ENCODE data around the gene SDK2.

Gene SDK2

DNA sequence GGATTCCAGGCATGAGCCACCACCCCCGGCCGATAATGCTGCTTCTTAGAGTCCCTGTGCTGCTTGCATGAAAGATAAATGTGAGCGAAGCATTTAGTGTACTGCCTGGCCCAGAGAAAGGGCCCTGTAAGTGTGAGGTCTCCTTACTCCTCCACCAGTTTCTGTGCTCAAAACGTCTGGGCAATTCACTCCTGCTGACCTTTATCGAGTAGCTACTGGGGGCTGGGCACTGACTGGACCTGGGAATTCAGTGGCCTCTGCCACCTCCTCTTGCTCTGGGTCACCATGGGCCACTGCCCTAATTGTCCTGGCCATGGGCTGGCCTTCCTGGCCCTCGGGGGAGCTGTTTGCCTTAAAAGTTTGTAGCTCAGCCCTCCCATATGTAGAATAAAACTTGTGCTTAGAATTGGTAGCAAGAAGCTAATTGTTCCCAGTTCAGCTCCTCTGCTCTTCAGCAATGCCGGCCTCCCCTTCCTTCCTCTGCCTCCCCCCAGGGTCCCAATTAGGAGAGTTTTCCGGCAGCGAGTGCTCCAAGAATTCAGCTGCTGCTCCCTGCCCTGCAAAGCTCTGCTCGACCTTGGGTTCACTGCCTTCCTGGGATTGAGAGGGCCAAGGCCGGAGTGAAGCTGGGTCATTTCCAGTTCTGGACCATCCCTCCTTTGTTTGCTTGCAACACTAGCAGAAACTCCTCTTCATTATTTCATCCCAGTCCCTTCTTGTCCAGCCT, 233.5 kb downstream of the SDK2 start:
- no peak for DNase-seq

DNA sequence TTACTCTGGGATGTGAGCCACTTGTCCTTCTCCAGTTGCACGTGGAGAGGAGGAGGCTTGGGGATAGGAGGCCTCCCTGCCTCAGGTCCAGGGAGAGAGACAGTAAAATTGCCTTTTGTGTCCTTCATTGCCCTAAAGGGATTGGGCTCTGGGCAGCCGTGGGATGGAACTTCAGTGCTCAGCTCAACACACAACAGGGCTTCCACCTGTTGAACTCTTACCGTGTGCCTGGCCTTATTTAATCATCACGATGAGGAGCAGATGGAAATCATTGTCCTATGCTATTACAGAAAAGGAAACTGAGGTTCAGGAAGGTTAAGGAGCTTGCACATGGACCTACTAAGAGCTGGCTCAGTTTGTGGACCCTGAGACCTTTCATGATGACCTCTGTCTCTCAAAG, 240.0 kb downstream of the SDK2 start:
- no peak for DNase-seq

DNA sequence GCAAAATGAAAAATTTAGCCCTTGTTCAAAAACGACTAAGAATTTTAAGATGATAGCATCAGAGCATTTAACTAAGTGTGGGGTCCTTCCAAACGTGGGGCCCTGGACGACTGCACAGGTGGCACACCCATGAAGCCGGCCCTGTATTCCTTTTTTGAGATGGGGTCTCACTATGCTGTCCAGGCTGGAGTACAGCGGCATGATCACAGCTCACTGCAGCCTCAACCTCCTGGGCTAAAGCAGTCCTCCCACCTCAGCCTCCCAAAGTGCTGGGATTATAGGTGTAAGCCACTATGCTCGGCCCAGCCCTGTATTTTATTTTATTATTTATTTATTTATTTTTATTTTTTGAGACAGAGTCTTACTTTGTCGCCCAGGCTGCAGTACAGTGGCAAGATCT, 241.8 kb downstream of the SDK2 start:
- no peak for DNase-seq

DNA sequence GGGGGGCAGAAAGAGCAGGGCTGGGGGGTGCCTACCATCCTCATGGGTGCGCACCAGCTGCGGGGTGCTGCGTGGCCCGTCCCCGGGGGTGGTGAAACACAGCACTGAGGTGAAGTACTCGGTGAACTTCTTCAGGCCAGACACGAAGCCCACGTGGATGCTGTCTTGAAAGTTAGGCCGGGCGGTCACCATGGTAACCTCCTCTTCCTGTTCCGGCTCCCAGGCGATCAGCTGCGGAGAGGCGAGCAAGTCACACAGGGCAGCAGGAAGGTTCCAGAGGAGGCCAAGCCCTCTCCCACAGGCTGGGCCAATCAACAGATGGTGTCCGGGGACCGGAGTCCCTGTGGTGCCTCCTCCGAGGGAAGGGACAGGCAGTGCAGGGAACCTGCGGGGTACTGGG, 242.3 kb downstream of the SDK2 start:
- DNase-seq = no peak

DNA sequence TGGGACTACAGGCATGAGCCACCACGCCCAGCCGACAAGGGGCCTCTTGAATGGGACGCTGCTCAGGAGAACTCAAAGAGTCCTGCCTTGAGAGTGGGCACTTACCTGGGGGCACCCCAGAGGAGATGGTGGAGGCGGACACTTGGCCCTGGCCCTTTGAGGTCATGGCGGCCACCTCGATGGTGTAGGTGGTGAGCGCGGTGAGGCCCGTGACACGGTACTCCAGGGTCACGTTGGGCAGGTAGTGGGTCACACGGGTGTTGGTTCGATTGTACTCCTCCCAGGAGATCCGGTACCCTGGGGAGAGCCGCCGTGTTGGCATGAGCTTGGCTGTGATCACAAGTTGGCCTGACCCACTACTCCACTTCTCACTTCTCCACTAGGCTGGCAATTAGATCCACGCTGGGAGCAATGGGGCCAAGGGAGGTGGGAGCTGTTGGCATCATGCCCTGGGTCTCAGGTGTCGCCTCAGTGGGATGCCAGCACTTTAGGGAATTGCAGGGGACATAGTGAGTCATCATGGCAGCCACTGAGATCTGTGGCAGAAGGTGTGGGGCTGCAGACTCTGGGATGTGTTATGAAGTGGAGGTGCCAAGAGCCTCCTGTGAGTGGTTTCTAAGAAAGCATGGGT, 243.2 kb downstream of the SDK2 start:
- no peak for DNase-seq

DNA sequence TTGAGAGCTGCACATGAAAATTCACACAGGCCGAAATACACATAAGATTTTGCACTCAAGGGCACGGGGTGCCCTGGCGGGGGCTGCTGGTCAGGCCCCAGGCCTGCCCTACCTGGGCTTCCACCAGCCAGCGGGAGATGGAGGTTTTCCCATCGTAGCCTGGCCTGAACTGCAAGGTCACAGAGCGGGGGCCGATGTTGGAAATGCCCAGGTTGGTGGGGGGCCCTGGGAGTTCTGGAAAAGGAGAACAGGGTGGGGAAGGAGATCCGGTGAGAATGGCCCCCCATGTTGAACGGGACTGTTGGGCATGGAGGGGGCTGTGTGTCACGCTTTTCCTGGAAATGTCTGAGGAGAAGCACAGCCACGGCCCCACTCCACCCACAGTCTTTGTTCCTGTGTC, 245.2 kb downstream of the SDK2 start:
- no peak for DNase-seq

DNA sequence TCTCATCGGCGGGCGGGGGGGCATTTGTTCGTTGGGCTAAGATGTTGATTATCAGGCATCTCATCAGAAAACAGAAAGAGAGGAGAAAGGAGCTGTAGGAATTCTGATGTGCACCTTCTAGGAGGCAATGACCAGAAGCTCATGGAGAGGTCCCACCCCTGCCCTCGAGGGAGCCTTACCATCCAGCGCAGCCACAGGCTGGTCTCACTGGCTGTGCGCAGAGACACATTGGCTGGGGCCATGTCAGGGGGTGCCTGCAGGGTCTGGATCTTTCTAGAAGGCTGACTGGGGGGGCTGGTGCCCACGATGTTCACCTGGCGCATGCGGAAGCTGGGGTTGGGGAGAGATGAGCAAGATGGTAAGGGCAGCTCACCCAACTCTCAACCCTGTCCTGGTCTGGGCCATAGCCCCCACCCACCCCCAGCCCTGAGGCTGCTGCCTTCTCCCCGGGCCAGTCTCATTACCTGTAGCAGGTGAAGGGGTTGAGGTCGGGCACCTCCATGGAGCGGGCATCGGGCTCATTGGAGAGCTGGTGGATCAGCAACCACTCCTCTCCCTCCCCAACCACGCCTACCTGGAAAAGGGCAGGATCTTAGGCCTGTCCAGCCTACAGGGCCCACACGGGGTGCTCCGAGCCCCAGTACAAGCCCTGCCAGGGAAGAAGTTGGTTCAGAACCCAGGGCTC, 246.2 kb downstream of the SDK2 start:
- no peak for DNase-seq

DNA sequence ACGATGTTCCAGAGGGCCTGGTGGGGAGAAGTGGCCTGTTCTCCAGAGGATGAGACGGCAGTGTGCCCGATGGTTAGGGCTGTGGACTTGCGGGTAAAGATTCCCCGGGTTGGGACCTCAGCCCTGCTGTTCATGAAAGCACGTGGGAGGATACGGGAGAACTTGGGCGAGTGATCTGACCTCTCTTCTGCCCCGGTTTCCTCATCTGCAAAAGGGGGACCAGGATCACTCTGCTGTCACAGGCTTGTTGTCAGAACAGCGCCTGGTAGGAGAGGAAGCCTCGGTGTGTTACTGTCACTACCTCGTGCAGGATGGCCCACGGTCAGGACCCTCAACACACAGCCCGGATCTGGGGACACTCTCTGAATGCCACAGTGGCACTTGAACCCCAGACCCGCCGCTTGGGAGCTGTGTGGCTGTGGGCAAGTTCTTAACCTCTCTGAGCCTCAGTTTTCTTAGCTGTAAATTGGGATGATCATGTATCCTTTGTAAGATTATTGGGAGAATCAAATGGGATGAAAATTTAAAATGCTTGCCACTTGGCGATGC, 246.9 kb downstream of the SDK2 start:
- no peak for DNase-seq

DNA sequence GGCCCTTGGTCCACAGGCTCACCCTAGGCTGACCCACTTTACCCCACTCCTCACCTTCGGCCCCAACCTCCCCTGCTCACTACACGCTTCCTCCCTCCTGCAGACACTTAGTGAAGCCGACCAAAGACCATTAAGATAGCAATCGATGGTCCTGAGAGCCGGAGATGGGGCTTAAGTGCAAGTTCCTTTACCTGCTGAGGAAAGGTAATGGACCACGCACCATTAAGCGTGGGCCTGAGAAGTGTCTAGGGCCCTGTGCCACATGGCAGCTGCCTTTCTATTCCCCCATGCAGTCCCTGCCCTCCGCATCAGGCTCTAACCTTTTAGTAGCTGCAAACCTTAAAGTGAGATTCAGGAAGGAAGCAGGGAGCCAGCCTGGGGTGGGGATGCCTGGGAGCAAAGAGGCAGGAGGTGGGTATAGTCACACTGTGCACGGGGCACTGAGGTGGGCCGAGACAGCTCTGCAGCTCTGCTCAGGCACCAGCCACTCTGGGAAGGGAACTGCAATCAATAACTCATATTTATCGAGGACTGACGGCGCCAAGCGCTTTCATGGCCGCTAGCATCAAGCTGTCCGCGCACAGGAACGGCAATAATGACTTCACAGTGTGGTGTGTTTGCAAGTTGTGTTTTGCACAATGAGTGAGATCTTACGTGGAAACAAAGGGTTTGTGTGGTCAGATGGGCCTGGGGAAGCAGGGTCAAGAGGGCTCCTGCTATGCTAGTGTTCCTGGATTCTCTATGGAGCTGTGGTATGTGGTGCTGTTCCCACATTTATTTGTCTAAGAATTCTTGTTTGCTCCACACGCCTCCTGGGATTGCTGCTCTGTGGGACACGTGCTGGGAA, 247.6 kb downstream of the SDK2 start:
- DNase-seq = no peak

DNA sequence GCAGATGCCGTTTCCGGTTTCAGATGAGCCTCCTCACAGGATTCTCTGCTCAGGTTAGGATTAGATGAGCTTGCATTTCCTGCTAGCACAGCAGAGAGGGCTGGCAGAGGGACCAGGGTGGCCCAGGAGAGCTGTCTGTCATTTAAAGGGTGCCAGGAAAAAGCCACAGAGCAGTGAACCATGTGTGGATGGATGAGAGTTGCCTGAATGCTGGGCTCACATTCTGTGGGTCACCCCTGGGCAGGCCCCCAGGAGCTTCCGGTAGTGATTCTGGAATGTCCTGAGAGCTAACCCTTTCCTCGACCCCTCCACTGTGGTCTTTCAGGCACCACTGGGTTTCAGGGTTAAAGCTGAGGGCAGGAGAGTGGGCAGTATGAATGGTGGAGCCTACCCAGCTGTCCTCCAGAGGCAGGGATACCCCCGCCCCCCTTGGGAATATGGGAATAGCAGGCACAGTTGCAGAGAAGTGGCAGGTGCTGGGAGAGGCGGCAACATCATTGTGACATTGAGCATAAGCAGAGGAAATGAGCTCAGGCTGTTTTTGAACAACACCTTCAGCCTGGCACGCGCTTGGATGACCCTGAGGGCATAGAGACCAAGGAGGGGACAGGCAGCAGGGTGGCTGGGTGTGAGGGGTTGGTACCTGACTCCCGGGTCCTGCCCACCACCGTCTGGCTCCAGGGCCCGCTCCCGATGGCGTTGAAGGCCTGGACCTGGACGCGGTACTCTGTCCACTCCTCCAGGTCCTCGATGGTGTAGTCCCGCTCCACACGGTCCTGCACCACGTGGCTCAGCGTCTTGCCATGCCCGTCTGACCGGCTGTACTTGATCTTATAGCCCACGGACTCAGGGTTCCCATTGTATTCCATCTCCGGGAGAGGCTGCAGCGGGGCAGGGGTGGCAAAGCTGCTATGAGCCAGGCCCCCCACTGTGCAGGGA, 249.5 kb downstream of the SDK2 start:
- peak; percentile 68 for DNase-seq

DNA sequence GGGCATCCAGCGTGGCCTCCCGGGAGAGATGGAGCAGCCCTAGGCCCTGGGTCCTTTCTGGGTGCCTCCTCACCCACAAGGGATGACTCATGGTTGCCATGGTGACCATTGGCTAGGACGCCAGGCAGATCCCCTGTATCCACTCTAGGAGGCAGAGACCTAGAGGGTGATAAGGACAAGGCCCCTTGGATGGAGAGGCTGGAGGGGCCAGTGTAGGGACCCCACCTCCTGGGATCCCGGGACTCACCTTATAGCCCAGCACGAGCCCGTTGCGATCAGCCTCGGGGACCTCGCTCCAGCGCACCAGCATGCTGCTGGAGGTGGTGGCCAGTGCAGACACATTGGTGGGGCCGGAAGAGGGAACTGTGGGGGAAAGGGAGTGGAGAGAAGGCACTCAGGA, 250.3 kb downstream of the SDK2 start:
- no peak for DNase-seq

DNA sequence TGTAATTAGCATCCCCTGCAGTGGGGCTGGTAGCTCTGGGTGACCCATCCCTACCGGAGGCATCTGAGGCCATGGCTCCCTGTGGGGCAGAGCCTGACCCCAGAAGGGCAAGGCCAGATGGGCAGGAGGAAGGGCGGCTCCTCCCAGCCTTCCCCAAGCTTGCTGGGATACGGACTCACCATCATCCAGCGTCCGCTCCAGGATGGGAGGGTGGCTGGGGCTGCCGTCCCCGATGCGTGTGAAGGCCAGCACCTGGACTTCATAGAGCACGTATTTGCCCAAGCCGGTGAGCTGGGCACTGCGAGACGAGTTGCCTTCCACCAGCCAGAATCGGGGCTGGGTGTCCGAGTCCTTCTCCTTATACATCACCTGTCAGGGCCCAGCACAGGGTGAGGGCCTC, 250.9 kb downstream of the SDK2 start:
- DNase-seq = no peak

DNA sequence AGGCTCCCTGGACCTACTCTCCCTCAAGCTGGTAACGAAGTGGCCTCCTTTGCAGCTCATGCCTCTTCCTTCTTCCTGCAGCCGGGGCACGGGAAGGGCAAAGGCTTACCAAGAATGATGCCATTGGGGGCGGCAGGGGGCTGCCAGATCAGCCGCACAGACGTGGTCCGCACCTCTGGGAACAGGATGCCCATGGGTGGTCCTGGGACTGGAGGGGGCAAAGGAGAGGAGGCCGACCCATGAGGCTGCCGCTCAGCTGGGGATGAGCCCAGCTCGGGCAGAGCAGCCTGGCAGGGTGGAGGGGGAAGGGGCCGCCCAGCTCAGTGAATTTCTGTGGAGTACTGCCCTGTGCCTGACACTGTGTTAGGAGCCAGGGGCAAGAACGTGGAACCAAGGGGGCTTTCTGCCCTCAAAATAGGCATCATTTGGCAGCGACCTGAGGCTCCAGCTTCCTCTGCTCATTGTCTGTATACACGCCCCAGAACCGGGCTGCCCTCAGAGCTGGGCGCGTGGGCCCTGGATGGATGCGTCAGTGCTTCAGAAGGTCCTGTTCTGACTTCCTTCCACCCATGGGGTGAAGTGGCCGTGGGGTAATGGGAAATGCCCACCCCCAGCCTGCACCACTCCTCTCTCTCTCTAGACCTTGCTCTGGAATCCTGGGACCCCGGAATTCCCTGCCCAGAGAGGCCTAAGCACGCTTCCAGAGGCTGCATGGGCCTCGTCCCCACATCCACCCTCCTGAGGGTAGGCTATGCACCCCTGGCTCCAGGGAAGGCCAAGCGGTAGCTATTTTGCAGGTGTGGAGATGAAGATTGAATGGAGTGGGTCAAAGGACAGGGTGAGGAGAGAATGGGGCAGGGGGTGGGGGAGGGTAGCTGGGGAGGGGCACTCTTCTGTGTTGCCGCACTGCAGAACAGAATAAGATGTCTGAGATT, 252.6 kb downstream of the SDK2 start:
- DNase-seq = no peak

DNA sequence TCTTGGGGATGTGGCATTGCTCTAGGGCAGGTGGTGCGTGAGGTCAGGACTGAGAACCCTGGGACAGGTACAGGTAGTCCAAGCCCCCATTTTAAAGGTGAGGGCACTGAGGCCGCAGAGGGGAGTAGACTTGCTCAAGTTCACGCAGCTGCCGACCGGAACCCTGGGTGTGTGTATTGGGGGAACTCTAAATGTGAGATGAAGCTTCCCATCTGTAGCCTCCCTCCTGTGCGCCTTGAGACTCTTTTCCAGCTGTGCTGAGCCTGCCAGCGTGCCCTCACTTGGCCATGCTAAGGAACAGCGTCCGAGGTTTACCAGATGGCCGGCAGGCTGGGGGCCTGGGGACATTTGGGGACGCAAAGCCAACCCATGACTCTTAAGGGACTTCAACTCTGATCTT, 253.4 kb downstream of the SDK2 start:
- DNase-seq = no peak

DNA sequence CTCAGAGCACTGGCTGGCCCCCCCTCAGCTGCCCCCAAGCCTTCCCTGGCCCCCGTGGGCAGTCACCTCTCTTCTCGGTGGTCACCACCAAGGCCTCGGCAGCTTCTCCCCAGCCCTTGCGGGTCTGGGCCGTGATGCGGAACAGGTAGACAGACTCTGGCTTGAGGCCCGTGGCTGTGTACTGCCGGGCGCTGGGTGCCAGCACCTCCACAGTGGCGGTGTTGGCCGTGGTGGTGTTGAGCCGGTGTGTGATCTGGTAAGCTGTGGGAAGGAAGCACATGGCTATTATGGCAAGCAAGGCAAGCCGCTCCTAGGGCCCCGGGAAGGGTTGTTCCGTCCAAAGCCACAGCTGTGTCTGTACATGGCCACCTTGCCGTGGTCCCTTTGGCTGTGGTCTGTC, 254.0 kb downstream of the SDK2 start:
- no peak for DNase-seq

DNA sequence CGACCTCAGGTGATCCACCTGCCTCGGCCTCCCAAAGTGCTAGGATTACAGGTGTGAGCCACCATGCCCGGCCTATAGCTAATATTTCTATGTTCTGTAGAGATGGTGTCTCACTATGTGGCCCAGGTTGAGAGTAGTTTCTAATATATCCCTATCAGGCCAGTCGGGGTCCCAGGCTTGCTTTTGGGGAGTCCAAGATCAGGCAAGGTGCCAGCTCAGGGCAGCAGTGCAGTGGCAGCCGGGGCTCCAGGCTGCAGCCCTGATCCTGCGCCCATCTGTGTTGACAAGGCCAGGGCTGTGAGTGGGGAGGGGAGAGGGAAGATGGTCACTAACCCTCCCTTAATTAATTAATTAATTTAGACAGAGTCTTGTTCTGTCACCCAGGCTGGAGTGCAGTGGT, 254.8 kb downstream of the SDK2 start:
- DNase-seq = no peak

DNA sequence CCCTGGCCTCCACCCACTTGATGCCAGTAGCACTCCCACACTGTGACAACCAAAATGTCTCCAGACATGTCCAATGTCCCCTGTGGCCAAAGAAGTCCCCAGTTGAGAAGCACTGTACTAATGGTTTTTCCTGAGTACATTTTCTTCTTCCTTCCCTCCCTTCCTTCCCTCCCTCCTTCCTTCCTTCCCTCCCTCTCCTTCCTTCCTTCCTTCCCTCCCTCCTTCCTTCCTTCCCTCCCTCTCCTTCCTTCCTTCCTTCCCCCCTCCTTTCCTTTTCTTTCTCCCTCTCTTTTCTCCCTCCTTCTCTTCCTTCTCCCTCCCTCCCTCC, 255.7 kb downstream of the SDK2 start:
- no peak for DNase-seq

DNA sequence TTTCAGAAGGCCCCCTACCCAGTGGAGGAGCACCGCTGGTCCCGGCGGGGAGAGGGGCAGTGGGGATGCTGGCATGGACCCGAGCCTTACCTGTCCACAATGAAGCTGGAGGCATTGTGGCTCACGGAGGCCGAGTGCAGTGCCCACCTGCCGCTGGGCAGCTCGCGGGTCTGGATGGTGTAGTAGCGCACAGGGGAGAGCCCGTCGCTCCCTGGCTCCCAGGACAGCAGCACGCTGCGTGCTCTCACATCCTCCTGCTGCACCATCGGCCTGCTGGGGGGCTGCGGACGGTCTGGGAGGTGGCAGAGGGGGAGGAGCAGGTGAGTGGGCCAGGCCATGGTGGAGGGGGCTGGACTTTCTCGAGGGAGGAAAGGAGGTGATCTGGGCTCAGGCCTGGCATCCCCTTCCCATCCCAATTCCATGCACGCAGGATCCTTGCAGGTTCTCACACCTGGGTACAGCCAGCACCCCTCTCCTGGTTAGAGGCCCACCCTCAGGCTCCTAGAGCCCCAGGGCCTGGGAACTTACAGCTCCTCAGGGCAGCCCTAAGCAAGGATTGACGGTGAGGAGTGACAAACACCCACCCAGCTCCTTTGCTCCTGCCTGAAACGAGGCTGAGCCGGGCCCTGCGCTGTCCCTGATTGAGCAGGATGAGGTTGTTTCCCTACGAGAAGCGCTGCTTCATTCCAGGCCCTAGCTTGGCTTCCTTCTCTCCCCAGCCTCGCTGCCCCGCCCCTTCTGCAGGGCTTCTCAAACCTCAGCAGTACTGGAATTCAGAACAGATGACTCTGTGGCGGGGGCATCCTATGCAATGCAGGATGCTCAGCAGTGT, 256.3 kb downstream of the SDK2 start:
- no peak for DNase-seq

DNA sequence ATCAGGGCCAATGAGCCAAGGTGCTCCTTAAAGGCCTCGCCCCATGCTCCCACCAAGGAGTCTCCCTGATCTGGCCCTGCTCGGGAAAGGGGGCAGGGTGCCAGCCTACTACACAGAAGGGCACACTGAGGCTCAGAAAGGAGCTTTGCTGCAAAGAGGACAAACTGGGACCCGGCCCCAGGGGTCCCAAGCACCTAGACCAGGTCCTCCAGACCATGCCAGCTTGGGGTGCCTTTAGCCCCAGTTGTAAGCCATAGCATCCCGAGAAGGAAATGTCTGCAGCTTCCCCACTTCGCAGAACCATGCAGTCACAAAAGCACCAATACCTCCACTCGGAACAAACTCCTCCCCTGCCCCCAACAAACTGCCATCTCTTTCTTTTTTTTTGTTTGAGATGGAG, 257.7 kb downstream of the SDK2 start:
- DNase-seq = no peak

DNA sequence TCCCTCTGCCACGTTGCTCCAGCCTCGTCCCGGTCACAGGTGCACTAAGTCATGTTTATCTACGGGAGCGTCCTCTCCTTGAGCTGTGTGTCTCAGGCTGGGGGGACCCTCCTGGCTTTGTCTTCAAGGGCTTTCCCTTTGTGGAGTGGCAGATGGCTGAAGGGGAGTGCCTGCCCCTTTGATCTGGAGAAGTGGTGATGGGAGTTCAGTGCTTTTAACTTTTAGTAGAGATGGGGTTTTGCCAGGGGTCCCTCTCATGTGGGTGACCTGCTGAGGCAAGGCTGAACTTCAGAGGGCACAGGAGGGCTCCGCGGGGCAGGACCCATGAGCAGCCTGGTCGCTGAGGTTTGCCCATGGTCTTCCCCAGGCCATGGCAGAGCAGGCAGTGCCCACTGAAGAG, 259.3 kb downstream of the SDK2 start:
- DNase-seq = no peak

Measured in NCI-H1417 treated with DMSO at 0.1 percent for 48 hours (cell line).